ENCODE results near the gene GRP. TPM values are rescaled to one million over a fixed set of nuclear protein-coding genes. Genes with fewer than 3 reads are reported as not detected.
A peak's percentile ranks its signal among the peaks of the same experiment; 100 is the strongest.

The GRP gene
- total RNA-seq, 1 experiment from 2014 or later, result not detected

GRCh38 chr18:59264121-59264571 lies 44.2 kb downstream of the GRP start:
- in situ Hi-C loops (cut with HindIII; ENCODE audit: low pct_unique_long_range_greater_than_20kb, low sequenced_read_pairs), result no loop called here
- no peak for DNase-seq (ENCODE audit: low read depth)

- in situ Hi-C loops (cut with HindIII; ENCODE audit: low pct_unique_long_range_greater_than_20kb, low sequenced_read_pairs), result no loop called here
- DNase-seq (ENCODE audit: low read depth), result no peak
Observed at GRCh38 chr18:59264651-59265245, 44.8 kb downstream of the GRP start.

- DNase-seq (ENCODE audit: low read depth), result no peak
- in situ Hi-C loops (cut with HindIII; ENCODE audit: low pct_unique_long_range_greater_than_20kb, low sequenced_read_pairs), result no loop called here
Observed at GRCh38 chr18:59265246-59265973, 45.5 kb downstream of the GRP start.

GRCh38 chr18:59265974-59266369 lies 46.0 kb downstream of the GRP start:
- DNase-seq (ENCODE audit: low read depth), result no peak
- in situ Hi-C loops (cut with HindIII; ENCODE audit: low pct_unique_long_range_greater_than_20kb, low sequenced_read_pairs), result no loop called here

GRCh38 chr18:59266459-59266858 lies 46.5 kb downstream of the GRP start:
- in situ Hi-C loops (cut with HindIII; ENCODE audit: low pct_unique_long_range_greater_than_20kb, low sequenced_read_pairs), result no loop called here
- no peak for DNase-seq (ENCODE audit: low read depth)

DNA sequence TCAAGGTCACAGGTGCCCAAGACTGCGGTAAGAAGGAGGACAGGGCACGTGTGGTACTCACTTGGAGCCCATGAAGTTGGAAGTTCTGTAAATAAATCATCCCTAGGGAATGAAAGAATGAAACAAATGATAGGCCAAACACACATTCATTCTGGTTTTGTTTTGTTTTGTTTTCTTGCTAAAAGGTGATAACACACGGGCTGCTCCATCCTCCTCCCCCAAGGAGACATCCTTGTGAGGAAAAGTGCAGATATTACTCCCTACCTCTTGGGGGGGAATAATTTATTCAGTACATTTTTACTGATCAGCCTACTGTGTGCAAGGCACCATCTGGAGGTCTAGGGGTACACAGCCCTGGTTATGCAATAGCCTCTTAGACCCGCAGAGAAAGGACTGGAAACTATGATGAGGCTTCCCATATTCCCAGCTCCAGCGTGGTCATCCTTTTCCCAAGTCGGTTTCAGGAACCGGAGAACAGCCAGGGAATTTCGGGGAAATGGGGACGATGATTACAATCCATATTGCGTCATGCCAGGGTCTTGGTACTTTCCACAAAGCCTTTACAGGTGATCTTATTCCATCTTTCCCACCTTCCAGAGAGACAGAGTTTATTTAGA lies 47.0 kb downstream of the GRP start:
- in situ Hi-C loops (cut with HindIII; ENCODE audit: low pct_unique_long_range_greater_than_20kb, low sequenced_read_pairs), result no loop called here
- DNase-seq (ENCODE audit: low read depth), result no peak

DNA sequence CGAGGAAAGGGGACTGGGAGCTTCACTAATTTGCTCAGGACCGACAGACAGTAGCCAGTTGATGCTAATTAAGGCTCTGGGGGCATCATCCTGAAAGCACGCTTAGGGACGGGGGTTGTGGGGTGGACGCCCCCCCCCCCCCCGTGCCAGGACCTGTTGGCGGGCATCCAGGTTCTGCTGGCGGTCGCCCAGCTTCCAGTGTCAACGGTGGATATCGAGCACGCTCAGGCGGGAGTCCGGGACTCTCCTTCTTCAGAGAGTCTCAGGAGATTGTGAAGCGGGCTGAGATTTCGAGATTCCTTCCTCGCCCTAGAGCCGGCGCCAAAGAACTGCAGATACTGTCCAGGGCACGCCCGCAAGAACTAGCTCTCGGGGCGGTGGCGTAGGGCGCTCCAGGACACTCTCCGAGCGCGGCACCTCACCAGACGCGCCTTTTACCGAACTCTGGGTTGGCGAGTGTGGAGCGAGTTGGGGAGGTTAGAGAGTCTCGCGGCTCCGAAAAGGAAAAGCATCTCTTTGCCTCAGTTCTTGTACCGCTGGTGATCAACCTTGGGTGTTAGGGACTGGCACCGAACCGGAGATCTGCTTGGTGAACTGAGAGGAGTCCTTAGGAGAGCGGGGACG lies 47.7 kb downstream of the GRP start:
- in situ Hi-C loops (cut with HindIII; ENCODE audit: low pct_unique_long_range_greater_than_20kb, low sequenced_read_pairs), result no loop called here
- no peak for DNase-seq (ENCODE audit: low read depth)

GRCh38 chr18:59268127-59268720 lies 48.3 kb downstream of the GRP start:
- in situ Hi-C loops (cut with HindIII; ENCODE audit: low pct_unique_long_range_greater_than_20kb, low sequenced_read_pairs), result no loop called here
- DNase-seq (ENCODE audit: low read depth), result no peak

DNA sequence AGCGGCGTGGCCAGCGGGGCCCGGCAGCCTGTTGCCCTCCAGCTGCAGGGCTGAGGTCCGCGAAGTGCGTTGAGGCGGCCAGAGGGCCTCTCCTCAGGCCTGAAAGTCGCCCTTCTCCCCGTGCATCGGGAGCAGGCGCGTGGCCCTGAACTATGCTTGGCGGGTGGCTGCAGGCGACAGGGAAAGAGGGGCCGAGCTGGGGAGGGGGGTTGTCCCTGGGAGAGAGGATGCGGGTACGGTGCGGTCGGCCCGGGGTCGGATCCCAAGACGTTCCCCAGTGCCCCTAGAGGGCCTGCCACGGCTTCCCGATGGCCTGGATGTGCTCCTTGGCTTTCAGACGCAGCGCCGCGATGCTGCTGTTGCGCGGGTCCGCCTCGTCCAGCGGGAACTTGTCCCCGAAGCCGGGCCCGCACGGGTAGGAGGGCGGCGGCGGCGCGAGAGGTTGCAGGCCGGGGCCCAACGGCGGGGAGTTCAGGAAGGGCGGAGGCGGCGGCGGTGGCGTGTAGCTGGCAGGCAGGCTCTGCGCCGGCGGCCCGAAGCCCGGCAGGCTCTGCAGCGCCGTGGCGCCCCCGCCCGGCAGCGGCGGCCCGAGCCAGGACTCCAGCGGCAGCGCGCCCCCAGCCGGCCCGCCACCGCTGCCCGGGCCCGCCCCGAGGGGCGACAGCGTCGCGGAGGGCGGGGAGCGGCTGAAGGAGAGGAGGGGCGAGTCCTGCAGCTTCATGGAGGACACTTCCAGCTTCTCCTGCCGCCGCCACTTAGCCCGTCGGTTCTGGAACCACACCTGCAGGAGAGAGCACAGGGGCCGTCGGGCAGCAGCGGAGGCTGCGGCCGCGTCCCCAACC lies 49.0 kb downstream of the GRP start:
- DNase-seq (ENCODE audit: low read depth), result peak; percentile 30
- in situ Hi-C loops (cut with HindIII; ENCODE audit: low pct_unique_long_range_greater_than_20kb, low sequenced_read_pairs), result no loop called here

GRCh38 chr18:59269563-59270119 lies 49.7 kb downstream of the GRP start:
- DNase-seq (ENCODE audit: low read depth), result no peak
- in situ Hi-C loops (cut with HindIII; ENCODE audit: low pct_unique_long_range_greater_than_20kb, low sequenced_read_pairs), result no loop called here

DNA sequence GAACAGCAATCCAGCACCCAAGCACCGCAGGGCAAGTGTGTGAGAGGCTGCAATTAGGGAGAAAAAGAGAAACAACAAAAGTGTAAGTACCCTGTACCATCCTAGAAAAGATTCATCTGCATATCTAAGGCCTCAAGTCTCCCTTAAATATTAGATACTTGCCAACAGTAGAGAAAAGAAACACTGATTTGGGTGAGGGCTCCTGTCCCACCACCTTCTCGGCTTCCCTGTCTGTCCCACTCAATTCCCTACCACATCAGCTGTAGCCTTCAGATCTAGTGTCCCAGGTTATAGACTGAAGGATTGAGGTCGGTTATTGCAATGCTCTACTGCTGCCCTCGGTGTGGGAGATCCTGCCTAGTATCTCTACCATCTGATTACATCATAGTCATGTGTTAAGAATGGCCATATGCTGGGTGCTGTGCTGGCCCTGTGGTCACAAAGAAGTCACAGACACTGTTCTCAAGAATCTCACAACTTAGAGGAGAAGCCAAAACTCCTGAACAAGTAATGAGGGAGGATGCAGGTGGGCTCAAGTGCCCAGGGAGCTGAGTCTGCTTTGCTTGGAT lies 50.8 kb downstream of the GRP start:
- in situ Hi-C loops (cut with HindIII; ENCODE audit: low pct_unique_long_range_greater_than_20kb, low sequenced_read_pairs), result no loop called here
- DNase-seq (ENCODE audit: low read depth), result no peak

DNA sequence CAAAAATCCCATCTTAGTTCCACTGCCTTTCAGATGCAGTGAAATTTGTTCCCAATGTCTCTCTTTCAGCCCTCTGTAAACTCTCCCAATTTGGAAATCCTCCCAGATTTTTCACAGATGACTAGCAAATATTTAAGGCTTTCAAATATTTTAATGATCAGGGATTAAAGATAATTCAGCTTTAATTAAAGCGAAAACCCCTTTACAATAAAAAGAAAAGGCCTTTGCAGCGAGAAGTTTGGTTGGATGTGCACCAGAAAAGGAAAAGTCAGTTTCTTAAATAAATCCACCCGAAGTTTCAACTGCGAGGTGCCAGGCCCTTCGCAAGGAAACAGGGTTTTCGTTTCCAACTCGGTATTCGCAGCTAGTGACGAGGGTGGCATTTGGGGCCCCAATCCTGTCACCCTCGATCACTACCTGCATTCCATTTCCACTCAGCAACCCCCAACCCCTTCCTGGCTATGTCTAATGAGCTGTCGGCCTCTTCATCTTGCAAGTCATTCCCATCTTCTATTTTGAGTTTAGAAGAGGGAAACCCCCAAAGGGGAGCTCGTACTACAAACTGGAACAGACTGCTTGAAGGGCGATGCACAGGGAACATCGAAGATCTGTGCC lies 51.8 kb downstream of the GRP start:
- in situ Hi-C loops (cut with HindIII; ENCODE audit: low pct_unique_long_range_greater_than_20kb, low sequenced_read_pairs), result no loop called here
- no peak for DNase-seq (ENCODE audit: low read depth)

- in situ Hi-C loops (cut with HindIII; ENCODE audit: low pct_unique_long_range_greater_than_20kb, low sequenced_read_pairs), result no loop called here
- DNase-seq (ENCODE audit: low read depth), result no peak
Observed at GRCh38 chr18:59272221-59272888, 52.4 kb downstream of the GRP start.

DNA sequence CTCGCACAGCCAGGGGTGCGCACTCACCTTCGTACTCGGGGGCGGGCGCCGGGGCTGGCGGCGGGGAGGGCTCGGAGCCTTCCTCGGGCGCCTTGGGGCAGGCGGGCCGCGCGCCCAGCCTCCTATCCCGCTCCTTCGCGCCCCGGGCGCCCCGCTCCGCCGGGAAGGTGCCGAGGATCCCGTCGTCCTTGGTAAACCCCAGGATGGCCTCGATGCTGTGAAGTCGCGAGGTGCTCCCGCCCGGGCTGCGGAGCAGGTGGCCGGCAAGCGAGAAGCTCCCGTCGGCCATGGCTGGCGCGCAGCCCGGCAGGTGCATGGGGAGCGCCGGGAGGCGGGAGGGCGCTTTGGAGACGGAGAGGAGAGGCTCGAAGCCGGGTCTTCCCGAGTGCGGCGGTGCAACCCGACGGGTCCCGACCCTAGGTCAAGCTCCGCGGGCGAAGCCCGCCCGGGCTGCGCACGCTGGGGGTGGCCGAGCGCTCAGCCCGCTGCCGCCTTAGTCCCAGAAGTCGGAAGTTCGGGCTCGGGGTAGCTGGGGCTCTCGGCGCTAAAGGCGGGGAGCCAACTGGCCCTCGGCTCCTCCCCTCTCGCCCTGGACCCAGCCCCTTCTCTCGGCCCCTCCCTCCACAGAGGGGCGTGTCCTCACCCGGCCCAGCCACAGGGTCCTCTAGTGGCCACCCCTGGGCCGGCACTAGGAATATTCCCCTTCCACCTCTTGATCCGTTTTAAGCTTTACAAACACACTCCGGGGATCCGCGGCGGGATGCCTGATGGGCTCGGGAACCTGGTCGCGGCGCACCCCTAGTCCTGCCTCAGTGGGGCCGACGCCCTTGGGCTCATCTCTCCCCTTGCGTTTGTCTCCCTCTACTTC lies 53.2 kb downstream of the GRP start, which contains the start of gene RAX:
Gene RAX, minus strand, starts transcription at position 564 of the 868 bp plus-strand sequence. Its CDS starts 248 bp downstream, at position 316.
- no peak for DNase-seq (ENCODE audit: low read depth)
- in situ Hi-C loops (cut with HindIII; ENCODE audit: low pct_unique_long_range_greater_than_20kb, low sequenced_read_pairs), result no loop called here

- no peak for DNase-seq (ENCODE audit: low read depth)
- in situ Hi-C loops (cut with HindIII; ENCODE audit: low pct_unique_long_range_greater_than_20kb, low sequenced_read_pairs), result no loop called here
Observed at GRCh38 chr18:59273759-59274532, 54.0 kb downstream of the GRP start.
